Upper lobe of left lung (tissue), 4 donors: ENCODE results near the gene PPP5C.

ENCODE experiments used
- EP300 ChIP-seq, 4 donors: sonication (generic); formaldehyde crosslinking; IDR thresholded peaks; one replicate each; pipeline ENCODE4 v1.5.1; 2017; ENCODE audit warnings: antibody characterized with exemption in 4 of 4, control low read depth in 2 of 4
- POLR2A ChIP-seq, 4 donors: fragments of 450-650 bp; IDR thresholded peaks; one replicate each; pipeline ENCODE4 v1.5.1; 2016 to 2017; ENCODE audit warnings: antibody characterized with exemption in 4 of 4, mild to moderate bottlenecking in 2 of 4
- POLR2AphosphoS5 ChIP-seq, 2 donors: sonication (generic); formaldehyde crosslinking; IDR thresholded peaks; one replicate each; pipeline ENCODE4 v1.5.1; 2017; ENCODE audit warnings: antibody characterized with exemption in 2 of 2
- TF ChIP-seq, protein P1 (sequence below), 6 experiments: fragments of 450-650 bp in 4 of 6; fragments of 200-600 bp in 2 of 6; sonication (generic) in 2 of 6; IDR thresholded peaks; one replicate each; pipeline ENCODE4 v1.5.1; 2016 to 2019; ENCODE audit warnings: antibody characterized with exemption in 6 of 6

DNA sequence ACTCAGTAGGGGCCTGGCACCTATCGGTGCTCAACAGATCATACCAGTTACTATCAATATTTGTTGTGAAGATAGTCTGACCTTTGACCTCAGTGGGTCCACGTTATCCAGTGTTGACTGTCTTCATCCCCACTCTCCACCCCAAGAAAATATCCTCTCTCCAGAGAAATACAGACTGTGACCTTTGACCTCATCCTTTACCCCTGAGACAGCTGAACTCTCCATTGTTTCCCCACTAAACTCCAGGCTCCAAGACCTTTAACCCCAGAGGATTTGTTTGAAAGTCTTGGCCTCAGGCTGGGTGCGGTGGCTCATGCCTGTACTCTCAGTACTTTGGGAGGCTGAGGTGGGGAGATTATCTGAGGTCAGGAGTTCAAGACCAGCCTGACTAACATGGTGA, 22.6 kb upstream of the PPP5C start:
- TF ChIP-seq, protein P1, sequence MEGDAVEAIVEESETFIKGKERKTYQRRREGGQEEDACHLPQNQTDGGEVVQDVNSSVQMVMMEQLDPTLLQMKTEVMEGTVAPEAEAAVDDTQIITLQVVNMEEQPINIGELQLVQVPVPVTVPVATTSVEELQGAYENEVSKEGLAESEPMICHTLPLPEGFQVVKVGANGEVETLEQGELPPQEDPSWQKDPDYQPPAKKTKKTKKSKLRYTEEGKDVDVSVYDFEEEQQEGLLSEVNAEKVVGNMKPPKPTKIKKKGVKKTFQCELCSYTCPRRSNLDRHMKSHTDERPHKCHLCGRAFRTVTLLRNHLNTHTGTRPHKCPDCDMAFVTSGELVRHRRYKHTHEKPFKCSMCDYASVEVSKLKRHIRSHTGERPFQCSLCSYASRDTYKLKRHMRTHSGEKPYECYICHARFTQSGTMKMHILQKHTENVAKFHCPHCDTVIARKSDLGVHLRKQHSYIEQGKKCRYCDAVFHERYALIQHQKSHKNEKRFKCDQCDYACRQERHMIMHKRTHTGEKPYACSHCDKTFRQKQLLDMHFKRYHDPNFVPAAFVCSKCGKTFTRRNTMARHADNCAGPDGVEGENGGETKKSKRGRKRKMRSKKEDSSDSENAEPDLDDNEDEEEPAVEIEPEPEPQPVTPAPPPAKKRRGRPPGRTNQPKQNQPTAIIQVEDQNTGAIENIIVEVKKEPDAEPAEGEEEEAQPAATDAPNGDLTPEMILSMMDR (IDR thresholded peaks at IDR 0.05): no peak
- TF ChIP-seq POLR2A (IDR thresholded peaks at IDR 0.05) (no peak), EP300 (IDR thresholded peaks at IDR 0.05) (no peak), POLR2AphosphoS5 (IDR thresholded peaks at IDR 0.05) (no peak)
